ENCODE results near the gene DMAP1. TPM values are rescaled to one million over a fixed set of nuclear protein-coding genes. Genes with fewer than 3 reads are reported as not detected.

Gene DMAP1
- total and polyA plus RNA-seq, 2 of the 8 experiments (the other 6 are each of a cell fraction or from before 2014, with no cell fraction given), result 36.4 to 42.4 TPM

- Histone ChIP-seq H3K4me1 (replicated peaks in 1 of 4; ENCODE audit: control insufficient read depth in 3 of 4, insufficient read depth in 4 of 4, low read length in 3 of 4) (peaks cover 1 to 13% (median 7%) of the 10 kb centered on the region in 4 experiments; a peak in 5 of 7 replicates), H2BK20ac (ENCODE audit: low read length) (no peak overlapping the region), H2BK120ac (replicated peaks; ENCODE audit: low read depth, low read length) (no peak overlapping the region), H3K4me2 (ENCODE audit: insufficient read depth in 1 of 2, low read depth in 2 of 2, low read length in 2 of 2) (no peak overlapping the region), H3K18ac (ENCODE audit: extremely low read depth, low read length) (no peak overlapping the region), H3K56ac (replicated peaks; ENCODE audit: insufficient read length, low read depth, low read length) (no peak overlapping the region), H3K9ac (replicated peaks in 1 of 4; ENCODE audit: extremely low read depth in 1 of 4, low read depth in 3 of 4, low read length in 3 of 4) (no peak overlapping the region), H2BK5ac (ENCODE audit: low read depth, low read length) (no peak overlapping the region), H3K27ac (ENCODE audit: low read depth, low read length) (no peak overlapping the region), H3K23ac (ENCODE audit: insufficient read length) (no peak overlapping the region), H3K79me2 (ENCODE audit: control insufficient read depth in 1 of 2, insufficient read depth in 2 of 2, low read length in 2 of 2) (no peaks in the 10 kb centered on the region), H3K27me3 (replicated peaks in 1 of 4; ENCODE audit: control insufficient read depth in 3 of 4, extremely low read depth in 1 of 4, insufficient read depth in 3 of 4, low read length in 3 of 4) (no peaks in the 10 kb centered on the region), H3K36me3 (ENCODE audit: control insufficient read depth in 2 of 4, insufficient read depth in 4 of 4, low read length in 3 of 4) (no peaks in the 10 kb centered on the region), H3K23me2 (ENCODE audit: low read depth, low read length) (no peaks in the 10 kb centered on the region), H3K79me1 (ENCODE audit: low read depth, low read length) (peaks cover 2% of the 10 kb centered on the region), H2BK12ac (ENCODE audit: low read depth, low read length) (no peak overlapping the region), H3K14ac (ENCODE audit: insufficient read length) (no peak overlapping the region), H4K8ac (ENCODE audit: extremely low read depth, insufficient read depth, low read length) (no peak overlapping the region), H2AFZ (ENCODE audit: low read length) (no peak overlapping the region), H2BK15ac (ENCODE audit: low read length) (no peak overlapping the region), H3K4ac (replicated peaks; ENCODE audit: insufficient read length, low read depth, low read length) (no peak overlapping the region), H3K4me3 (ENCODE audit: extremely low read depth in 1 of 4, insufficient read depth in 2 of 4, low read depth in 3 of 4, low read length in 4 of 4) (no peak overlapping the region), H3K9me3 (ENCODE audit: insufficient read depth in 2 of 2, low read depth in 1 of 2, low read length in 1 of 2) (no peaks in the 10 kb centered on the region), H4K91ac (replicated peaks; ENCODE audit: insufficient read length, low read length) (no peak overlapping the region), H4K5ac (ENCODE audit: insufficient read length, low read depth, low read length) (no peak overlapping the region), H2AK5ac (ENCODE audit: low read depth, low read length) (no peak overlapping the region), H4K20me1 (replicated peaks in 1 of 2; ENCODE audit: control insufficient read depth in 1 of 2, insufficient read depth in 2 of 2, low read length in 2 of 2) (peaks cover 2 to 3% of the 10 kb centered on the region in 2 experiments)
- ChIA-PET POLR2A (ENCODE audit: partially characterized antibody) (interaction anchor here (1.6 kb wide), 1 partner anchor 14 kb away, joined by 3 read pairs; no protein-coding TSS in a partner anchor), CTCF (ENCODE audit: partially characterized antibody) (interaction anchor here (0.7 to 7.9 kb wide), 9 partner anchors 10 to 51 kb away, joined by 3 to 33 read pairs (median 4); no protein-coding TSS in a partner anchor)
- no peak for FAIRE-seq
- no peak for DNase-seq (ENCODE audit: low read depth in 1 of 2, low spot score in 2 of 2)
- 89% methylated on average over 1 of the region's 1 CpG; no CpG with 5 or more reads in 1 of the 2 experiments for WGBS, 2 experiments (ENCODE audit: extremely low coverage in 1 of 2, insufficient coverage in 1 of 2, insufficient read length in 1 of 2, insufficient replicate concordance in 2 of 2, low coverage in 1 of 2, low lambda C conversion rate in 2 of 2, missing lambda C conversion rate in 1 of 2)
- TF ChIP-seq SIN3A (conservative IDR thresholded peaks at IDR 0.05 in 1 of 2, IDR thresholded peaks at IDR 0.05 in 1 of 2; ENCODE audit: low read depth in 1 of 2, low read length in 2 of 2), result no peak
- TF ChIP-seq ATF3 (IDR thresholded peaks at IDR 0.05; ENCODE audit: insufficient read depth, low read depth, low read length), result no peak
- TF ChIP-seq NANOG (IDR thresholded peaks at IDR 0.05; ENCODE audit: insufficient read depth, low read depth, low read length, poor library complexity, severe bottlenecking), result no peak
- no peak for TF ChIP-seq YY1 (IDR thresholded peaks at IDR 0.05; ENCODE audit: low read depth, low read length)
- TF ChIP-seq EZH2 (IDR thresholded peaks at IDR 0.05; ENCODE audit: low read depth, low read length, severe bottlenecking), result no peak
- no peak for TF ChIP-seq BACH1 (IDR thresholded peaks at IDR 0.05; ENCODE audit: low read length)
- TF ChIP-seq POU5F1 (IDR thresholded peaks at IDR 0.05; ENCODE audit: low read depth, low read length), result no peak
- TF ChIP-seq TCF12 (IDR thresholded peaks at IDR 0.05; ENCODE audit: low read depth, low read length), result no peak
- no peak for TF ChIP-seq RFX5 (IDR thresholded peaks at IDR 0.05; ENCODE audit: borderline replicate concordance, low read depth, low read length)
- no peak for TF ChIP-seq MAFK (IDR thresholded peaks at IDR 0.05; ENCODE audit: low read depth, low read length)
- no peak for TF ChIP-seq PHF8 (conservative IDR thresholded peaks at IDR 0.05; ENCODE audit: low read depth, low read length)
Measured at GRCh38 chr1:44265656-44266358, 52.5 kb downstream of the DMAP1 start.

Measured in H1 (cell line).